HG03159 (cell line): ENCODE data around the gene GPR4.
"Not testable (repeated sequence)": the region's sequence is repeated elsewhere in the genome, so short reads cannot be mapped to it uniquely, and the experiment has no call there.

Source experiments
- ATAC-seq: cut with Tn5 transposase; IDR thresholded peaks from one replicate; pipeline ENCODE4 v1.9.1; 2021; ENCODE audit warnings: mild to moderate bottlenecking, moderate library complexity; ENCODE audit not compliant: unreplicated experiment

Gene GPR4

GRCh38 chr19:45601524-45602374 is at the start of gene GPR4:
GPR4 (minus strand) TSS chr19:45602212; CDS start chr19:45591866, 10,346 bp downstream.
- no peak for ATAC-seq

- ATAC-seq, result no peak
Observed at GRCh38 chr19:45650722-45651121, 48.7 kb upstream of the GPR4 start.

DNA sequence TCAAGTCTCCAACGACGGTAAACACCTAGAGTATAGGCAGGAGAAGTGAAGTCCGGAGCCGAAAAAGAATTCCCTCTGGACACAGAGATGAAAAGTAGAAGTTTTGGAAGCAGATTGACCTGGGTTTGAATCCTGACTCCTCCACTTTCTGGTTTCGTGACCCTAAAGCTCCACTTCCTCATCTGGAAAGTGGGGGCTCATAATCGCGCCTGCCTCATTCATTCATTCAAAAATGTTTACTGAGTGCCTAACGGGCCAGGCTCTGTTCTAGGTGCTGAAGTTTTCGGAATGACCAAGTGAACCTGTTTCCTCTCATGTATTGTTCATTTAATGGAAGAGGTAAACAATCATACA is 44.3 kb upstream of the GPR4 start:
- no peak for ATAC-seq

- ATAC-seq, result peak; percentile 25
Observed at GRCh38 chr19:45645631-45646344, 43.8 kb upstream of the GPR4 start.

DNA sequence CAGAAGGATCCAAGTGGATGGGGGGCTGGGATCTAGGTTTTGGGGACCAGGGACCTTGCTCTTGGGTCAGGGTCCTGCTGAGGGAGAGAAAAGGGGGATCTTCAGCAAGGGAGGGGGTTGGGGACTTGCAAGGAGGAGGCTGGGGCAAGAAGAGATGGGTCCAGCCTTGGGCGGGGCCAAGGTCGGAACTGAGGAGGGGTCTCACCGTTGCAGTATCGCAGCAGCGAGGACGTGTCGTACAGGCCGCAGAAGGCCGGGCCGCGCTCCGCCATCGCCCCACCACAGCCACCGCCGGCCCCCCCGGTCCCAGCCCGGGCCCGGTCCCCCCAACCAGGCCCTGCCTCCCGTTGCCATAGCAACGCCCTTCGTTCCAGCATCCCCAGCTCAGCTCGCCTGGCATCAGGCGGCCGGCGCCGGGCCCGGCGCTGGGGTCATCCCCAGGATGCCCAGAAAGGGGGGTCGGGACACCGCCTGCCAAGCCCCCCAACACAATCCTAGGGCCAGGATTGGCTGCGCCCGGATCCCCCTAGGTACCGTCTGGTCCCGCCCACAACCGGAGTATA is 43.1 kb upstream of the GPR4 start:
- ATAC-seq, result no peak

DNA sequence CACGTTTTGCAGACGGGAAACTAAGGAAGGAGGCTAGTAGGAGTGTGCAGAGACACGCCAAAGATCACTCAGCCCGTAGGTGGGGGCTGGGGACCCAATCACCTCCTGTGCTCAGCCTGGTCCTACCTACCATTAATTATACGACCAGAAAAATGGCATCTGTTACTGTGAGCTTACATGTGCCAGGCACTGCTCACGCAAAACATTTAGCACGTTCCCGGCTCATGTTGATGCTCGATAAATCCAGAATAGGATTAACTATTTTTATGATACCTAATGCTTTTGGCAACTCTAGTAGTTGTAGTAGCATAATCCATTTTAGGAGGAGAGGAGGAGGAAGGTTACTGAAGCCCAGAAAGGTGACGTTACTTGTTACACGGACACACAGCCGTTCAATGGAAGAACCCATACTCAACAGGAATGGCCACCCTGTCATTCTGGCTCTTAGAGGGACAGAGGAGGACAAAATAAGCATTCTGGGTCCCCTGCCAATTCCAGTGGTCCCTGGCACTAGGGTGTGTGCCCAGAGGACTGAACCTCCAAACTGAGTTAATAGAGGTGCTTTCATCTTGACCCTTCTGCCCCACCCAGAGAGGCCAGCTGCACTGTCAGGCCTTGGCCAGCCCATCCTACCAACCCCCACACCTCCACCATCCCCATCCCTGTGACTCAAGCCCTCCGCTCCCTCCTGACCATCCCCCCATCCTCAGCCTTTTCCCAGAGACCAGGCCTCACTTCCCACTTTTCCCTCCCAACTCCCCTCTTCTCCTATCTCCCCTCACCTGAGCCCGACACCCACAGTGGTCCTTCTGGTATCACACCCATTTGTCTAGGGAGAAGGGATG is 42.1 kb upstream of the GPR4 start:
- ATAC-seq, result no peak

- no peak for ATAC-seq
Observed at GRCh38 chr19:45643024-45643926, 41.3 kb upstream of the GPR4 start.

DNA sequence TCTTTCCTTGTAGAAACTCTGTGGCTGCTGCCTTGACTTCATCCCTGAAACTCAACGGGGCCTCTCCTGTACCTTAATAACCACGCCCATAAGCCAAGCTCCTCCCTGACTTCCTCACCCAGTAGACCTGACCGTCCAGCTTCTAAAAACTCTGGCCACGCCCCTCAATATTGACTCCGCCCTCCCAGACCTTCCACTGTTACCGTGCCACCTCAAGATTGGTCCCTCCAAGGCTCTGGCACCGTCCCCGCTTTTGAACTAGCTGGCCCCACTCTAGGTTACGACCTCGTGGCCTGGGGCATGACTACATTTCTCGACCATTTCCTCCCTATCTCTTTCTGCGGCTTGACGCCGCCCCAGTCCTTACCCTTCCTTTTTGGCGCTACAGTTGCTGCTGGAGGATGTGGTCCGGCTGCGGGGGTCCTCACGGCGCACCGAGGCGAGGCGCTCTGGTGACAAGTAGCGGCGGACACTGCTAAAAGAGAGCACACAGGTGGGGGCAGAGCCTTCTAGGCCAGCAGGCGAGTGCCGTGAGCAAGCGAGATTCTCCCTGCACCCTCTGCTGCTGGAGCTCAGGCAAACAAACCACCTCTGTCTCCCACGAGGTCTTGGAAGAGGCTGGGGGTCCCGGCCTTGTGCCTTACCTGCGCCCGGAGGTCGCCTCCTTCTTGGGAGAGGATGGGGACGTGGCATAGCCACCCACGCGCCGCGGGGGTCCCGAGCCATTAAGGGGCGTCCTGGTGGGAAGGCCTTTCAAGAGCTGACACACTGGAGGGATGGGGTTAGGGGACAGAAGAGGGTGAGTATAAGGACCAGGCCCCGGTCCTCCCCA is 39.5 kb upstream of the GPR4 start:
- peak; percentile 38 for ATAC-seq

DNA sequence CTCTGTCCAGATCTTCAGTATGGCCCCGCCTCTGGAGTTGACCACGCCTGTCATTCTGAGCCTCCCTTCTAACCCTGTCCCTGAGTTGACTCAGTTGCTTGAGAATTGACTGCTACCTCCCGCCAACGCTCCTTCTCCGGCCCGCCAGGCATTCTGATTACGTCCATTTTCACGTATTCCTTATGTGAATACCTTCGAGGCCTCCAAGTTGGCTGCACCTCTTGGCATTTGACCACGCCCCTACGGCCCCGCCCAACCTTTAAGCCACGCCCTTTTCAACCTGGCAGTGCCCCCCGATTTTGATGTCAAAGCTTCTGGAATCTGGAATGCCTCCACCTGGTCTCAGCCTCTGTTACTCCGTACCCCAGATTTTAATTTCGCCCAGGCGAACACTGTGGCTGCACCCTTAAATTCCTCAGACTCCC is 38.8 kb upstream of the GPR4 start:
- no peak for ATAC-seq

DNA sequence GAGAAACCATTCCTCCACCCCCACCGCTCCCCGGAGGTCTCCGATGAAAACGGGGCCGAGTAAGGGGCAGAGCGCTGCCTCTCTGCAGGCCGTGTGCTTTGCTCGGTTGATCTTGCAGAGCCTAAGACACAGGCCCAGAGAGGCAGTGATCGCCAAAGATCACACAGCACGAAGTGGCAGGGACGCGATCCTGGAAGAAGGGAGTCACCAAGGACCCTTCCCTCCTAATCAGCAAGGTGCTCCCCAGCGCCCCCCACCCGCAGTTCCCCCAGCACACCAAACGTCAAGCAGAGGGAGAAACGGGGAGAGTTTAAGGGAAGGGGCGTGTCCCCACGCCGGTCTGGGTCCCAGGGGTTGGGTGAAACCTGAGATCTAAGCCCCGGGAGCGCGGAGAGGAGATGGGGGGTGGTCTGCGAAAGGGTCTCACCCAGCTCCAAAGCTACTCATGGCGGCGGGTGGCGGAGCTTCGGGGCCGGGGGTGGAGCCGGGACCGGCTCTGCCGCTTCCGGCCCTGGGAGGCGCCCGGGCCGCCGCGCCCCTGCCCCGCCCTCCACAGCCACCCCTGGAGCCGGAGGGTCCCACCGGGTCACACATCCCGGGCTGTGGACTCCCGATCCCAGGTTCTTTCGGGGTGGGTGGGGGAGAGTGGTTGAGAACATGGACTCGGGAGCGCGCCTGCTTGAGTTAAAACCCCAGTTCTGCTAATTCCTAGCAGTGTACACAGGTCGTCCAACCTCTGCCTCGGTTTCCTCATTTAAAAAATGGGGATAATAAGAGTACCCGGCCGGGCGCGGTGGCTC is 37.1 kb upstream of the GPR4 start, which contains the start of gene EML2:
Gene EML2, minus strand, starts transcription at position 468 of the 800 bp plus-strand sequence. Its CDS starts 21 bp downstream, at position 447.
- ATAC-seq, result no peak

DNA sequence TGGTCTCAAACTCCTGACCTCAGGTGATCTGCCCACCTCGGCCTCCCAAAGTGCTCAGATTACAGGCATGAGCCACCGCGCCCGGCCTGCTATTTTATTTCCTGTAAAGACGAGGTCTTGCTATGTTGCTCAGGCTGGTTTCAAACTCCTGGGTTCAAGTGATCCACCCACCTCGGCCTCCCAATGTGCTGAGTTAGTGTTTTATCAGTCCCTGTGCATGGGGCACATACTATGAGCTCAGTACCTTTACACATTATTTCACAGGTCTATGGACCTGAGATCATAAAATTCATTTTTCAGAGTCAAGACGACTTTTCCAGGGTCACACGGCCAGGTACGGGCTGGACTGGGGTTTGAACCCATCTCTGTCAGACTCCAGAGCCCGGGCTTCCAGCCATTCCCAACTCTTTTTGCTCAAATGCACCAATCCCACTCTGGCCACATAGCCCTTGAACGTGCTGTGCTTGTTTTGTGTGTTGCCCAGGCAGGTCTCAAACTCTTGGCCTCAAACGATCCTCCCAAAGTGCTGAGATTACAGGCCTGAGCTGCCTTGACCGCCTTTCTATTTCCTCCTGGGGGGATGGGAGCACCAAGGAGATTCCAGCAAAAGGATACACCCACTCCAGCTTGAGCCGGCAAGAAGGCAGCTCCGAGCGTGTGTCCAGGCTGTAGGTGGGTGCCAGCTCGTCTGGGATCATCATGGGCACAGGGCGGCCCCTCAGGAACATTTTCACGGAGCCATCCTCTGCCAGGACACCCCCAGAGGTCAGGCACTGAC is 36.1 kb upstream of the GPR4 start:
- ATAC-seq, result no peak

- no peak for ATAC-seq
Observed at GRCh38 chr19:45636902-45637301, 34.9 kb upstream of the GPR4 start.

DNA sequence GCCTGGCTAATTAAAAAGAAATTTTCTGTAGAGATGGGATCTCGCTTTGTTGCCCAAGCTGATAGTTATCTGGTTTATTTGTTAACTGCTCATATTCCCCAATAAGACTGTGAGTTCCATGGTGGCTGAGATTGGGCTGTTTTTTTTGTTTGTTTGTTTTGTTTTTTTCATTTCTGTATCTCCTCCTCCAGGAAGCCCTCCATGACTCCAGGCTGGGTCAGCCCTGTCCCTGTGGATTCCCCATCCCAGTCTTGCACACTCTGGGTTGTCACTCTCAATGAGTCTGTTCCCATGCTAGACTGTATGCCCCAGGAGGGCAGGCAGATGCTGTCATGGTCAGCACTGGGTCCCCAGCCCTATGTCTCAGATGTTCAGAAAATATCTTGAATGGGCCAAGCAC is 34.3 kb upstream of the GPR4 start:
- no peak for ATAC-seq

- ATAC-seq, result no peak
Observed at GRCh38 chr19:45632468-45633196, 30.6 kb upstream of the GPR4 start.

DNA sequence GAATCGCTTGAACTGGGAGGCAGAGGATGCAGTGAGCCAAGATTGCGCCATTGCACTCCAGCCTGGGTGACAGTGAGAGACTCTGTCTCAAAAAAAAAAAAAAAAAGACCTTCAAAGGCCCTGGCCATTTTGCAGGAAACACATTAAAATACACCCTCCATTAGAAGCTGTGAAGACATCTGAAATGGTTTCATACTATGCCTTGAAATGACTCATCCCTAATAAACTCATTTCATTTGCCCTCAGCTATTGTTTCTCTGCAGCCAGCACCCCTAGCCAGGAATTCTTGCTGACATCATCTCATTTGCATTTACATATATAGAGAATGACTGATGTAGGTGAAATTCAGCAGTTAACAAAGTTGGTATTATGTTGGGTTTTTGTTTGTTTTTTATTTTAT is 28.5 kb upstream of the GPR4 start:
- ATAC-seq, result no peak

GRCh38 chr19:45629704-45630103 is 27.7 kb upstream of the GPR4 start:
- no peak for ATAC-seq

- not testable (repeated sequence) for ATAC-seq
Observed at GRCh38 chr19:45628219-45628618, 26.2 kb upstream of the GPR4 start.
